HEK293 (cell line): Measurements from ENCODE around the gene BACH2.

Source experiments
- CTCF ChIA-PET: fragments of 350-600 bp; formaldehyde crosslinking; extraction: SDS; loops from one replicate; lab custom pipeline; 2021; ENCODE audit warnings: antibody characterized with exemption; lab: Yijun Ruan, JAX
- POLR2A ChIA-PET: fragments of 300-600 bp; formaldehyde crosslinking; extraction: SDS; loops from one replicate; lab custom pipeline; 2020; ENCODE audit warnings: antibody characterized with exemption, inconsistent platforms; lab: Yijun Ruan, JAX
- H3K27ac ChIP-seq: fragments of 200-500 bp; sonication (Bioruptor generic); 2 replicates; pipeline ENCODE4 v1.5.1; 2014; ENCODE audit warnings: low read depth, low read length, control low read depth, inconsistent platforms; ENCODE audit errors: extremely low read depth
- H3K36me3 ChIP-seq, 2 experiments: fragments of 200-500 bp in 1 of 2; sonication (Bioruptor generic) in 1 of 2; 1 replicate in 1 of 2; 2 replicates in 1 of 2; pipeline ENCODE4 v1.5.1; 2014 to 2017; ENCODE audit warnings: inconsistent platforms in 2 of 2, low read length in 2 of 2; ENCODE audit not compliant: control insufficient read depth in 2 of 2, insufficient read depth in 1 of 2
- H3K4me1 ChIP-seq: fragments of 200-500 bp; sonication (Bioruptor generic); 2 replicates; pipeline ENCODE4 v1.5.1; 2014; ENCODE audit warnings: mild to moderate bottlenecking, low read length, inconsistent platforms; ENCODE audit not compliant: control insufficient read depth, insufficient read depth
- H3K4me3 ChIP-seq: 2 replicates; pipeline ENCODE4 v1.5.1; 2011; ENCODE audit warnings: low read depth, mild to moderate bottlenecking, control low read depth, low read length, moderate library complexity
- H3K9me3 ChIP-seq: fragments of 200-500 bp; sonication (Bioruptor generic); 2 replicates; pipeline ENCODE4 v1.5.1; 2014; ENCODE audit warnings: low read depth, low read length, inconsistent platforms; ENCODE audit not compliant: control insufficient read depth, insufficient read depth
- KLF8 ChIP-seq: fragments of 450-650 bp; formaldehyde crosslinking; IDR thresholded peaks from 2 replicates; pipeline ENCODE4 v1.5.1; 2016; ENCODE audit warnings: missing biosample characterization, missing genetic modification characterization
- KLF9 ChIP-seq: fragments of 450-650 bp; formaldehyde crosslinking; IDR thresholded peaks from 2 replicates; pipeline ENCODE4 v1.5.1; 2016; ENCODE audit warnings: missing biosample characterization, missing genetic modification characterization, low read depth
- SCRT2 ChIP-seq: fragments of 450-650 bp; formaldehyde crosslinking; IDR thresholded peaks from 2 replicates; pipeline ENCODE4 v1.5.1; 2016; ENCODE audit warnings: missing biosample characterization, missing genetic modification characterization
- ZFP3 ChIP-seq: fragments of 450-650 bp; formaldehyde crosslinking; IDR thresholded peaks from 2 replicates; pipeline ENCODE4 v1.5.1; 2016; ENCODE audit warnings: low read depth, missing biosample characterization, missing genetic modification characterization
- ZFP41 ChIP-seq: fragments of 450-650 bp; formaldehyde crosslinking; IDR thresholded peaks from 2 replicates; pipeline ENCODE4 v1.5.1; 2016; ENCODE audit warnings: missing biosample characterization, missing genetic modification characterization, borderline replicate concordance
- ZNF132 ChIP-seq: fragments of 450-650 bp; formaldehyde crosslinking; IDR thresholded peaks from 2 replicates; pipeline ENCODE4 v1.5.1; 2017; ENCODE audit warnings: missing biosample characterization, missing genetic modification characterization, borderline replicate concordance
- ZNF169 ChIP-seq: fragments of 450-650 bp; formaldehyde crosslinking; IDR thresholded peaks from 2 replicates; pipeline ENCODE4 v1.5.1; 2016; ENCODE audit warnings: missing biosample characterization, missing genetic modification characterization
- ZNF394 ChIP-seq: fragments of 450-650 bp; formaldehyde crosslinking; IDR thresholded peaks from 2 replicates; pipeline ENCODE4 v1.5.1; 2016; ENCODE audit warnings: missing biosample characterization, missing genetic modification characterization, mild to moderate bottlenecking, moderate library complexity, borderline replicate concordance
- ZNF423 ChIP-seq: fragments of 450-650 bp; formaldehyde crosslinking; IDR thresholded peaks from 2 replicates; pipeline ENCODE4 v1.5.1; 2016; ENCODE audit warnings: missing biosample characterization, missing genetic modification characterization
- ZNF48 ChIP-seq: fragments of 450-650 bp; formaldehyde crosslinking; IDR thresholded peaks from 2 replicates; pipeline ENCODE4 v1.5.1; 2016; ENCODE audit warnings: missing biosample characterization, missing genetic modification characterization
- ZNF513 ChIP-seq: fragments of 450-650 bp; IDR thresholded peaks from 2 replicates; pipeline ENCODE4 v1.5.1; 2018; ENCODE audit warnings: missing biosample characterization, missing genetic modification characterization
- ZNF621 ChIP-seq: fragments of 450-650 bp; formaldehyde crosslinking; IDR thresholded peaks from 2 replicates; pipeline ENCODE4 v1.5.1; 2017; ENCODE audit warnings: missing biosample characterization, missing genetic modification characterization
- ZNF654 ChIP-seq: fragments of 450-650 bp; formaldehyde crosslinking; IDR thresholded peaks from 2 replicates; pipeline ENCODE4 v1.5.1; 2016; ENCODE audit warnings: low read depth, missing biosample characterization, missing genetic modification characterization
- ZNF658 ChIP-seq: fragments of 450-650 bp; formaldehyde crosslinking; IDR thresholded peaks from 2 replicates; pipeline ENCODE4; 2016; ENCODE audit warnings: missing biosample characterization, missing genetic modification characterization
- ZNF664 ChIP-seq: fragments of 450-650 bp; formaldehyde crosslinking; IDR thresholded peaks from 2 replicates; pipeline ENCODE4 v1.5.1; 2016; ENCODE audit warnings: missing biosample characterization, missing genetic modification characterization
- ZSCAN5A ChIP-seq: fragments of 450-650 bp; formaldehyde crosslinking; IDR thresholded peaks from 2 replicates; pipeline ENCODE4 v1.5.1; 2016; ENCODE audit warnings: missing biosample characterization, missing genetic modification characterization
- TF ChIP-seq, protein P1 (sequence below): fragments of 450-650 bp; formaldehyde crosslinking; conservative IDR thresholded peaks from 2 replicates; pipeline ENCODE4 v1.5.1; 2016; ENCODE audit warnings: low read depth, missing biosample characterization, missing genetic modification characterization
- TF ChIP-seq, protein P2 (sequence below): fragments of 450-650 bp; formaldehyde crosslinking; IDR thresholded peaks from 2 replicates; pipeline ENCODE4 v1.5.1; 2016; ENCODE audit warnings: missing biosample characterization, missing genetic modification characterization
- TF ChIP-seq, protein P3 (sequence below): fragments of 450-650 bp; formaldehyde crosslinking; IDR thresholded peaks from 2 replicates; pipeline ENCODE4 v1.5.1; 2017; ENCODE audit warnings: missing biosample characterization, missing genetic modification characterization
- TF ChIP-seq, protein P4 (sequence below): fragments of 450-650 bp; formaldehyde crosslinking; IDR thresholded peaks from 2 replicates; pipeline ENCODE4 v1.5.1; 2016; ENCODE audit warnings: missing biosample characterization, missing genetic modification characterization, low read depth

The BACH2 gene

DNA sequence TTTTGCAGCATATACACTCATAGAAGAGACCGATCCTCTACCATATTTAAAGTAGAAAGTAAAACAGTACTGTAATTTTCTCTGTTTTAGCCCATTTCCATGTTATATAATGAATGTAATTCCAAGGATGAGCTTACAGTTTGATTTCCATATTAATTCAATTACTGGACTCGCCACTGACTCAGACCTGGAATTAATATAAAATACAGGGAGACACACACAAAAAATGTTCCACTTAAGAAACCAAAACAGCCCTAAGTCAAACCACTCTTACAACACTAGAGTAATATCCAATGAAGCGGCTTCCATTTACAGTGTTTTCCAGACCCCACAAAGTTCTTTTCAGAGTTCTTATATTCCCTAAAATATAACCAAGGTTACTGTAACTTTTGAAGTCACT is 110.6 kb downstream of the BACH2 start:
- Histone ChIP-seq H3K9me3 (no peaks in the 10 kb centered on the region), H3K36me3 (no peaks in the 10 kb centered on the region), H3K4me1 (peaks cover 29% of the 10 kb centered on the region), H3K27ac (no peak overlapping the region), H3K4me3 (no peak overlapping the region)
- TF ChIP-seq ZNF654: no peak
- TF ChIP-seq ZSCAN5A (tag by site-specific recombination): no peak
- TF ChIP-seq SCRT2 (tag by site-specific recombination): no peak
- no peak for TF ChIP-seq ZFP41 (tag by site-specific recombination)
- TF ChIP-seq ZNF664 (tag by site-specific recombination): no peak
- no peak for TF ChIP-seq ZNF513 (tag by site-specific recombination)
- no peak for TF ChIP-seq ZNF169 (tag by site-specific recombination)
- TF ChIP-seq, protein P1, sequence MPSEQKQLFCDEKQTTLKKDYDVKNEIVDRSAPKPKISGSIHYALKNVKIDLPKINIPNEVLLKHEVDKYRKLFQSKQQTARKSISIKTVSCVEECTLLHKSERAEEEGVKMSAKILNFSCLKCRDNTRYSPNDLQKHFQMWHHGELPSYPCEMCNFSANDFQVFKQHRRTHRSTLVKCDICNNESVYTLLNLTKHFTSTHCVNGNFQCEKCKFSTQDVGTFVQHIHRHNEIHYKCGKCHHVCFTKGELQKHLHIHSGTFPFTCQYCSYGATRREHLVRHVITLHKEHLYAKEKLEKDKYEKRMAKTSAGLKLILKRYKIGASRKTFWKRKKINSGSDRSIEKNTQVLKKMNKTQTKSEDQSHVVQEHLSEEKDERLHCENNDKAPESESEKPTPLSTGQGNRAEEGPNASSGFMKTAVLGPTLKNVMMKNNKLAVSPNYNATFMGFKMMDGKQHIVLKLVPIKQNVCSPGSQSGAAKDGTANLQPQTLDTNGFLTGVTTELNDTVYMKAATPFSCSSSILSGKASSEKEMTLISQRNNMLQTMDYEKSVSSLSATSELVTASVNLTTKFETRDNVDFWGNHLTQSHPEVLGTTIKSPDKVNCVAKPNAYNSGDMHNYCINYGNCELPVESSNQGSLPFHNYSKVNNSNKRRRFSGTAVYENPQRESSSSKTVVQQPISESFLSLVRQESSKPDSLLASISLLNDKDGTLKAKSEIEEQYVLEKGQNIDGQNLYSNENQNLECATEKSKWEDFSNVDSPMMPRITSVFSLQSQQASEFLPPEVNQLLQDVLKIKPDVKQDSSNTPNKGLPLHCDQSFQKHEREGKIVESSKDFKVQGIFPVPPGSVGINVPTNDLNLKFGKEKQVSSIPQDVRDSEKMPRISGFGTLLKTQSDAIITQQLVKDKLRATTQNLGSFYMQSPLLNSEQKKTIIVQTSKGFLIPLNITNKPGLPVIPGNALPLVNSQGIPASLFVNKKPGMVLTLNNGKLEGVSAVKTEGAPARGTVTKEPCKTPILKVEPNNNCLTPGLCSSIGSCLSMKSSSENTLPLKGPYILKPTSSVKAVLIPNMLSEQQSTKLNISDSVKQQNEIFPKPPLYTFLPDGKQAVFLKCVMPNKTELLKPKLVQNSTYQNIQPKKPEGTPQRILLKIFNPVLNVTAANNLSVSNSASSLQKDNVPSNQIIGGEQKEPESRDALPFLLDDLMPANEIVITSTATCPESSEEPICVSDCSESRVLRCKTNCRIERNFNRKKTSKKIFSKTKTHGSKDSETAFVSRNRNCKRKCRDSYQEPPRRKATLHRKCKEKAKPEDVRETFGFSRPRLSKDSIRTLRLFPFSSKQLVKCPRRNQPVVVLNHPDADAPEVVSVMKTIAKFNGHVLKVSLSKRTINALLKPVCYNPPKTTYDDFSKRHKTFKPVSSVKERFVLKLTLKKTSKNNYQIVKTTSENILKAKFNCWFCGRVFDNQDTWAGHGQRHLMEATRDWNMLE: no peak
- no peak for TF ChIP-seq ZNF621 (tag by site-specific recombination)
- TF ChIP-seq, protein P2, sequence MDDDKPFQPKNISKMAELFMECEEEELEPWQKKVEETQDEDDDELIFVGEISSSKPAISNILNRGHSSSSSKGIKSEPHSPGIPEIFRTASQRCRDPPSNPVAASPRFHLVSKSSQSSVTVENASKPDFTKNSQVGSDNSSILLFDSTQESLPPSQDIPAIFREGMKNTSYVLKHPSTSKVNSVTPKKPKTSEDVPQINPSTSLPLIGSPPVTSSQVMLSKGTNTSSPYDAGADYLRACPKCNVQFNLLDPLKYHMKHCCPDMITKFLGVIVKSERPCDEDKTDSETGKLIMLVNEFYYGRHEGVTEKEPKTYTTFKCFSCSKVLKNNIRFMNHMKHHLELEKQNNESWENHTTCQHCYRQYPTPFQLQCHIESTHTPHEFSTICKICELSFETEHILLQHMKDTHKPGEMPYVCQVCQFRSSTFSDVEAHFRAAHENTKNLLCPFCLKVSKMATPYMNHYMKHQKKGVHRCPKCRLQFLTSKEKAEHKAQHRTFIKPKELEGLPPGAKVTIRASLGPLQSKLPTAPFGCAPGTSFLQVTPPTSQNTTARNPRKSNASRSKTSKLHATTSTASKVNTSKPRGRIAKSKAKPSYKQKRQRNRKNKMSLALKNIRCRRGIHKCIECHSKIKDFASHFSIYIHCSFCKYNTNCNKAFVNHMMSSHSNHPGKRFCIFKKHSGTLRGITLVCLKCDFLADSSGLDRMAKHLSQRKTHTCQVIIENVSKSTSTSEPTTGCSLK: no peak
- no peak for TF ChIP-seq KLF8
- no peak for TF ChIP-seq KLF9 (tag by site-specific recombination)
- TF ChIP-seq, protein P3, sequence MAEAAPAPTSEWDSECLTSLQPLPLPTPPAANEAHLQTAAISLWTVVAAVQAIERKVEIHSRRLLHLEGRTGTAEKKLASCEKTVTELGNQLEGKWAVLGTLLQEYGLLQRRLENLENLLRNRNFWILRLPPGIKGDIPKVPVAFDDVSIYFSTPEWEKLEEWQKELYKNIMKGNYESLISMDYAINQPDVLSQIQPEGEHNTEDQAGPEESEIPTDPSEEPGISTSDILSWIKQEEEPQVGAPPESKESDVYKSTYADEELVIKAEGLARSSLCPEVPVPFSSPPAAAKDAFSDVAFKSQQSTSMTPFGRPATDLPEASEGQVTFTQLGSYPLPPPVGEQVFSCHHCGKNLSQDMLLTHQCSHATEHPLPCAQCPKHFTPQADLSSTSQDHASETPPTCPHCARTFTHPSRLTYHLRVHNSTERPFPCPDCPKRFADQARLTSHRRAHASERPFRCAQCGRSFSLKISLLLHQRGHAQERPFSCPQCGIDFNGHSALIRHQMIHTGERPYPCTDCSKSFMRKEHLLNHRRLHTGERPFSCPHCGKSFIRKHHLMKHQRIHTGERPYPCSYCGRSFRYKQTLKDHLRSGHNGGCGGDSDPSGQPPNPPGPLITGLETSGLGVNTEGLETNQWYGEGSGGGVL (tag by site-specific recombination): no peak
- no peak for TF ChIP-seq ZNF48 (tag by site-specific recombination)
- TF ChIP-seq ZNF394 (tag by site-specific recombination): no peak
- no peak for TF ChIP-seq ZNF658
- TF ChIP-seq ZNF132 (tag by site-specific recombination): no peak
- no peak for TF ChIP-seq ZFP3 (tag by site-specific recombination)
- TF ChIP-seq ZNF423 (tag by site-specific recombination): no peak
- TF ChIP-seq, protein P4, sequence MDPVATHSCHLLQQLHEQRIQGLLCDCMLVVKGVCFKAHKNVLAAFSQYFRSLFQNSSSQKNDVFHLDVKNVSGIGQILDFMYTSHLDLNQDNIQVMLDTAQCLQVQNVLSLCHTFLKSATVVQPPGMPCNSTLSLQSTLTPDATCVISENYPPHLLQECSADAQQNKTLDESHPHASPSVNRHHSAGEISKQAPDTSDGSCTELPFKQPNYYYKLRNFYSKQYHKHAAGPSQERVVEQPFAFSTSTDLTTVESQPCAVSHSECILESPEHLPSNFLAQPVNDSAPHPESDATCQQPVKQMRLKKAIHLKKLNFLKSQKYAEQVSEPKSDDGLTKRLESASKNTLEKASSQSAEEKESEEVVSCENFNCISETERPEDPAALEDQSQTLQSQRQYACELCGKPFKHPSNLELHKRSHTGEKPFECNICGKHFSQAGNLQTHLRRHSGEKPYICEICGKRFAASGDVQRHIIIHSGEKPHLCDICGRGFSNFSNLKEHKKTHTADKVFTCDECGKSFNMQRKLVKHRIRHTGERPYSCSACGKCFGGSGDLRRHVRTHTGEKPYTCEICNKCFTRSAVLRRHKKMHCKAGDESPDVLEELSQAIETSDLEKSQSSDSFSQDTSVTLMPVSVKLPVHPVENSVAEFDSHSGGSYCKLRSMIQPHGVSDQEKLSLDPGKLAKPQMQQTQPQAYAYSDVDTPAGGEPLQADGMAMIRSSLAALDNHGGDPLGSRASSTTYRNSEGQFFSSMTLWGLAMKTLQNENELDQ (tag by site-specific recombination): no peak
- POLR2A ChIA-PET: interaction anchor here (4.0 kb wide), 1 partner anchor 32 kb away, joined by 28 read pairs; no protein-coding TSS in a partner anchor
- CTCF ChIA-PET: interaction anchor here (0.5 to 1.6 kb wide), 4 partner anchors 15 to 207 kb away, joined by 3 to 5 read pairs (median 4); no protein-coding TSS in a partner anchor
